Muscle layer of duodenum (tissue), 2 donors: Measurements from ENCODE around the gene ITGA3.

ENCODE experiments used
- H3K27ac ChIP-seq: one replicate; pipeline ENCODE4 v1.7.0; 2013; ENCODE audit warnings: mild to moderate bottlenecking, low read length
- H3K27me3 ChIP-seq: one replicate; pipeline ENCODE4 v1.7.0; 2013; ENCODE audit warnings: low read depth, mild to moderate bottlenecking, control low read depth, low read length
- H3K36me3 ChIP-seq, 2 donors: one replicate each; pipeline ENCODE4 v1.7.0; 2013; ENCODE audit warnings: low read length in 2 of 2, control low read depth in 1 of 2, mild to moderate bottlenecking in 1 of 2; ENCODE audit not compliant: insufficient read depth in 2 of 2, control insufficient read depth in 1 of 2
- H3K4me1 ChIP-seq, 2 donors: one replicate each; pipeline ENCODE4 v1.7.0; 2013; ENCODE audit warnings: low read length in 2 of 2, mild to moderate bottlenecking in 2 of 2, control low read depth in 1 of 2, moderate library complexity in 1 of 2; ENCODE audit not compliant: insufficient read depth in 2 of 2, control insufficient read depth in 1 of 2
- H3K4me3 ChIP-seq, 2 donors: one replicate each; pipeline ENCODE4 v1.7.0; 2013; ENCODE audit warnings: low read length in 2 of 2, low read depth in 1 of 2, mild to moderate bottlenecking in 1 of 2
- H3K9me3 ChIP-seq, 2 donors: one replicate each; pipeline ENCODE4 v1.7.0; 2013; ENCODE audit warnings: low read length in 2 of 2, control low read depth in 1 of 2, mild to moderate bottlenecking in 1 of 2; ENCODE audit not compliant: control insufficient read depth in 1 of 2
- donor health status: healthy.

Gene ITGA3

DNA sequence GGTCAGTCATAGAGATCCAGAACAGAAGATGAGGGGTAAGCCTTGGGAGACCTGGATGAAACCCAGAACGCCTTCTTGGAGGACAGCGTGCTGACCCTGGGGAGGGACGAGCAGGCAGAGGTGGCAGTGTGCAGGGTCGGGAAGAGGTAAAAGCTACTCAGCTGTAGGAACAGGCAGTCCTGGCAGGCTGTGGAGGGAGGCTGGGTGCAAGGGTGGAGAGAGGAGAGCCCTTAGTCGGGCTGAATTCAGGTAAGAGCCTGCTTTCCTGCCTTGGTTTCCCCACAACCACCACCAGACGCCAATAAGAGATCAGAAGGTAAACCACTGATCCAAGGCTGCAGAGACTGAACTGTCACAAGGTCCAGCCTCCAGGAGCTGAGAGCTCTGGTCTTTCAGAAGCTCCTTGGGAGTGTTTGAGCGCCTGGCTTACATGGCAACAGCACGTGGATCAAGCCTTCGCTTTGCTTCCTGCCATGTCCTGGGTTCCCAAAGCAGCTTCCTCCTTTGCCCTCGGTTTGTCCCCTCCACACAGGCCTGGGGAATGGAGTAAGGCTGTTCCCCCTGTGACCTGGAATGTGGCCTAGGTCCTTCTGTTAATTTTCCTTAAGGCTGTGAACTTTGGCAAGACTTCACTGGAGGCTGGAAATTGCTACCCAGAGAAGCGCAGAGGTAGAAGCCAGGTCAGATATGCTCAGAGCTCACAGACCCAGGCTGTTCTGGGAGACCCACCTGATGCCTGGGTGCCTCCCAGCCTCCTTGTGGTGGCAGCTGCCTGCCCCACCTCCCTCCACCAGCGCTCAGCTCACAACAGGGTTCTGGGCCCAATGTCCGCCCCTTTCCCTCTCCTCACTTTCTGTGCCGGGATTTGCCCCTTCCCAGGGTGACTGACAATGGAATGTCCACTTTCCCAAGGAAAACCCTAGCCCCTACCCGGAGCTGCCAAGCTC is 35.3 kb downstream of the ITGA3 start:
- H3K4me1 ChIP-seq: peaks cover 0 to 6% of the 10 kb centered on the region in 2 donors
- no peaks in the 10 kb centered on the region for H3K9me3 ChIP-seq
- no peak overlapping the region for H3K4me3 ChIP-seq
- H3K27me3 ChIP-seq: no peaks in the 10 kb centered on the region
- H3K27ac ChIP-seq: no peak overlapping the region
- no peaks in the 10 kb centered on the region for H3K36me3 ChIP-seq

GRCh38 chr17:50091918-50092285 is 36.0 kb downstream of the ITGA3 start:
- H3K27me3 ChIP-seq: no peaks in the 10 kb centered on the region
- H3K27ac ChIP-seq: no peak overlapping the region
- no peak overlapping the region for H3K4me3 ChIP-seq
- H3K36me3 ChIP-seq: no peaks in the 10 kb centered on the region
- H3K9me3 ChIP-seq: no peaks in the 10 kb centered on the region
- peaks cover 0 to 13% of the 10 kb centered on the region in 2 donors for H3K4me1 ChIP-seq

DNA sequence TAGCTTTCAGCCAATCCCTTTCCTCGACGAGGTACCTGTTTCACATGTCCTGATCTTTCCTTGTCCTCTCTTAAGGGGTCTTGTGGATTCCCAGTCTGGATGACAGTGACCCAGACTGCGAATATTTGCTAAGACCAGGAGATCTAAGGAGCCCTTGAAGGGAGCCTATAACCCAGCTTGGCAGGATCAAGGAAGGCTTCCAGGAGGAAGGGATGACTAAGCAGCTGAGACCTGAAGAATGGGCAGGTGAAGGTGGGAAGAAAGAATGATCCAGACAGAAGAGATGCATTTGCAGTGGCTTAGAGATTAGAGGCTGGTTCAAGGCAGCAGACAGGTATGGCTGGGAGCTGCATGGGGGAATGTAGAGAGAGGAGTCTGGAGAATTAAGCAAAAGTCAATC is 37.3 kb downstream of the ITGA3 start:
- H3K4me3 ChIP-seq: no peak overlapping the region
- H3K9me3 ChIP-seq: no peaks in the 10 kb centered on the region
- peaks cover 7 to 9% of the 10 kb centered on the region in 2 donors for H3K36me3 ChIP-seq
- no peaks in the 10 kb centered on the region for H3K27me3 ChIP-seq
- no peak overlapping the region for H3K27ac ChIP-seq
- H3K4me1 ChIP-seq: peaks cover 0 to 17% of the 10 kb centered on the region in 2 donors

DNA sequence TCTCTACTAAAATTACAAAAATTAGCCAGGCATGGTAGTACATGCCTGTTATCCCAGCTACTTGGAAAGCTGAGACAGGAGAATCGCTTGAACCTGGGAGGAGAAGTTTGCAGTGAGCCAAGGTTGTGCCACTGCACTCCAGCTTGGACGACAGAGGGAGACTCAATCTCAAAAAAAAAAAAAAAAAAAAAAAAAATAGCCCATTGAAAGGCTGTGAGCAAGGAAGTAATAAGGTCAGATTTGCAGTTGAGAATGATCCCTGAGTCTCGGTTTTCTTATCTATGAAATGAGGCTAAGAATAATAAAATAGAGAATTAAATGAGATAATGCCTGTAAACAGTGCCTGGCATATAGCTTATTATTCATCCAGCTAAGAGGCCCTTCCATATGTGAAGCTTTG is 37.9 kb downstream of the ITGA3 start:
- H3K27me3 ChIP-seq: no peaks in the 10 kb centered on the region
- H3K36me3 ChIP-seq: peaks cover 11 to 15% of the 10 kb centered on the region in 2 donors
- no peak overlapping the region for H3K4me3 ChIP-seq
- peaks cover 0 to 17% of the 10 kb centered on the region in 2 donors for H3K4me1 ChIP-seq
- H3K27ac ChIP-seq: no peak overlapping the region
- no peaks in the 10 kb centered on the region for H3K9me3 ChIP-seq

GRCh38 chr17:50094243-50094752 is 38.4 kb downstream of the ITGA3 start:
- H3K36me3 ChIP-seq: peaks cover 16 to 20% of the 10 kb centered on the region in 2 donors
- H3K27ac ChIP-seq: peak overlapping the region; percentile 62
- no peaks in the 10 kb centered on the region for H3K27me3 ChIP-seq
- H3K4me3 ChIP-seq: peak overlapping the region; percentile 89 to 93
- H3K4me1 ChIP-seq: peaks cover 0 to 17% of the 10 kb centered on the region in 2 donors
- no peaks in the 10 kb centered on the region for H3K9me3 ChIP-seq

- Histone ChIP-seq H3K36me3 (peaks cover 16 to 20% of the 10 kb centered on the region in 2 donors), H3K4me1 (peaks cover 3 to 21% of the 10 kb centered on the region in 2 donors), H3K9me3 (no peaks in the 10 kb centered on the region), H3K27me3 (no peaks in the 10 kb centered on the region), H3K27ac (peak within 1 kb of the TSS; percentile 80), H3K4me3 (peak within 1 kb of the TSS; percentile 89 to 93)
Observed at GRCh38 chr17:50094753-50095619, 39.1 kb downstream of the ITGA3 start, which contains the start of gene PDK2. PDK2 (plus strand) TSS chr17:50095351; CDS start chr17:50095436, 85 bp downstream.

GRCh38 chr17:50095626-50096037 is 39.7 kb downstream of the ITGA3 start:
- Histone ChIP-seq H3K9me3 (no peaks in the 10 kb centered on the region), H3K27ac (peak overlapping the region; percentile 80), H3K4me1 (peaks cover 9 to 27% of the 10 kb centered on the region in 2 donors), H3K36me3 (peaks cover 16 to 20% of the 10 kb centered on the region in 2 donors), H3K4me3 (peak overlapping the region; percentile 89 to 93), H3K27me3 (no peaks in the 10 kb centered on the region)

- Histone ChIP-seq H3K36me3 (peaks cover 16 to 20% of the 10 kb centered on the region in 2 donors), H3K4me1 (peaks cover 14 to 32% of the 10 kb centered on the region in 2 donors), H3K27me3 (no peaks in the 10 kb centered on the region)
Observed at GRCh38 chr17:50096092-50096491, 40.2 kb downstream of the ITGA3 start.

DNA sequence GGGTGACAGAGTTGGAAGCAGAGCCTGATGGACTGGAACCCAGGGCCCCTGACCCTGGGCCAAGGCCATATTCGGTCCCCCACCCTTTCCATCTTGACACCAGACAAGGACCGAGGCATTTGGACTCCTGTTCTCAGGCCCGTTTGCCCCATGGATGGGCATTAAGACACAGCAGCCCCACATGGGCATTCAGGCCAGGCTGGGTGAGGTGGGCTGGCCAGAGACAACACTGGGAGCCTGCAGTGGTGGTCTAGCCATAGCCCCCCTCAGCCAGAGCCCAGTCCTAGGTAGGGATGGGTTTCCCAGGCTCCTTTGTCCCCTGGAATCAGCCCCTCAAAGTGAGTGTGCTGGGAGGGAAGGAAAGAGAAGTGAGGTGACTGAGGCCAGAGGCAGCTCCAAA is 40.8 kb downstream of the ITGA3 start:
- Histone ChIP-seq H3K4me3 (peak overlapping the region; percentile 89 to 93), H3K9me3 (no peaks in the 10 kb centered on the region), H3K27me3 (no peaks in the 10 kb centered on the region), H3K27ac (no peak overlapping the region), H3K4me1 (peaks cover 18 to 38% of the 10 kb centered on the region in 2 donors), H3K36me3 (peaks cover 16 to 25% of the 10 kb centered on the region in 2 donors)

More at GRCh38 chr17:50096092-50096491, 40.2 kb downstream of the ITGA3 start:
- Histone ChIP-seq H3K4me3 (peak overlapping the region; percentile 89 to 93), H3K9me3 (no peaks in the 10 kb centered on the region), H3K27ac (peak overlapping the region; percentile 80)

GRCh38 chr17:50097455-50097854 is 41.5 kb downstream of the ITGA3 start:
- H3K4me3 ChIP-seq: no peak overlapping the region
- H3K27me3 ChIP-seq: no peaks in the 10 kb centered on the region
- peaks cover 16 to 25% of the 10 kb centered on the region in 2 donors for H3K36me3 ChIP-seq
- no peak overlapping the region for H3K27ac ChIP-seq
- no peaks in the 10 kb centered on the region for H3K9me3 ChIP-seq
- H3K4me1 ChIP-seq: peaks cover 24 to 45% of the 10 kb centered on the region in 2 donors

GRCh38 chr17:50097926-50098325 is 42.0 kb downstream of the ITGA3 start:
- H3K36me3 ChIP-seq: peaks cover 16 to 25% of the 10 kb centered on the region in 2 donors
- peaks cover 29 to 50% of the 10 kb centered on the region in 2 donors for H3K4me1 ChIP-seq
- H3K27me3 ChIP-seq: no peaks in the 10 kb centered on the region
- no peak overlapping the region for H3K27ac ChIP-seq
- H3K9me3 ChIP-seq: no peaks in the 10 kb centered on the region
- no peak overlapping the region for H3K4me3 ChIP-seq
